H1 (cell line): ENCODE data around the gene NHP2. TPM values are rescaled to one million over a fixed set of nuclear protein-coding genes. Genes with fewer than 3 reads are reported as not detected.

Source experiments
- CHD1 ChIP-seq: IDR thresholded peaks from 2 replicates; pipeline ENCODE4 v1.6.1; 2012; ENCODE audit warnings: low read depth, low read length, improper control_type of control experiment
- CHD7 ChIP-seq: fragments of 300-600 bp; sonication (generic); IDR thresholded peaks from 2 replicates; pipeline ENCODE4 v1.7.1; 2012; ENCODE audit warnings: low read length, moderate library complexity, mild to moderate bottlenecking, inconsistent platforms; ENCODE audit not compliant: insufficient replicate concordance
- RFX5 ChIP-seq: IDR thresholded peaks from 2 replicates; pipeline ENCODE4 v1.6.1; 2011; ENCODE audit warnings: low read depth, low read length, improper control_type of control experiment, borderline replicate concordance
- SP1 ChIP-seq: IDR thresholded peaks from 2 replicates; pipeline ENCODE4 v1.6.1; 2011; ENCODE audit warnings: low read depth, low read length
- SP2 ChIP-seq: IDR thresholded peaks from 2 replicates; pipeline ENCODE4 v1.6.1; 2012; ENCODE audit warnings: mild to moderate bottlenecking, low read length, inconsistent platforms
- TAF1 ChIP-seq: IDR thresholded peaks from 2 replicates; pipeline ENCODE4 v1.6.1; 2011; ENCODE audit warnings: mild to moderate bottlenecking, low read depth, low read length
- TEAD4 ChIP-seq: IDR thresholded peaks from 2 replicates; pipeline ENCODE4 v1.6.1; 2012; ENCODE audit warnings: low read depth, low read length, inconsistent platforms, mixed read lengths
- polyA plus RNA-seq, 7 experiments: library from polyadenylated mRNA; depleted of rRNA in 3 of 7; stranded (reverse) in 5 of 7; unstranded in 2 of 7; fragments of >200 nt in 5 of 7; fragments of 200-250 nt in 2 of 7; gene quantifications; 1 replicate in 5 of 7; 2 replicates in 1 of 7; 4 replicates in 1 of 7; pipeline versions ENCODE4 v1.2.1 to v1.2.3, GENCODE V29; 2011 to 2013; ENCODE audit warnings: missing spikeins in 2 of 7, mixed read lengths in 2 of 7
- total RNA-seq: library from RNA; stranded (reverse); fragmentation: NEBNext Ultra II Directional; extraction: Animal tissue kit (Norgen Biotek cat#: 25700); gene quantifications from 2 replicates; pipeline ENCODE4 v1.2.1, GENCODE V29; 2021
- TF ChIP-seq, protein P1 (sequence below): IDR thresholded peaks from 2 replicates; pipeline ENCODE4 v1.6.1; 2011; ENCODE audit warnings: low read length, improper control_type of control experiment

The NHP2 gene
- total and polyA plus RNA-seq, 2 of the 8 experiments (the other 6 are each of a cell fraction or from before 2014, with no cell fraction given), result 241 to 263 TPM

DNA sequence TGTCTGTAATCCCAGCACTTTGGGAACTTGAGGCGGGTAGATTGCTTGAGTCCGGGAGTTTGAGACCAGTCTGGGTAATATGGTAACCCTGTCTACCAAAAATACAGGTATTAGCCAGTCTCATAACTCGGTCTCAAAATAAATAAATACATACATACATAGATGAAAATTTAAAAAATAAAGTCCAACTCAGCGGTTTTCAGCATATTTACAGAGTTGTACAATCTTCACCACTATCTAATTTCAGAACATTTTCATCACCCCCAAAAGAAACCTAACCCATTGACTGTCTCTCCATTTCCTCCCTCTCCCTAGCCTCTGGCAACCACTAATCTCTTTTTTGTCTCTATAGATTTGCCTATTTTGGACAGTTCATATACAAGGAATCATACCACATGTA, 12.1 kb downstream of the NHP2 start (continued):
- TF ChIP-seq, protein P1, sequence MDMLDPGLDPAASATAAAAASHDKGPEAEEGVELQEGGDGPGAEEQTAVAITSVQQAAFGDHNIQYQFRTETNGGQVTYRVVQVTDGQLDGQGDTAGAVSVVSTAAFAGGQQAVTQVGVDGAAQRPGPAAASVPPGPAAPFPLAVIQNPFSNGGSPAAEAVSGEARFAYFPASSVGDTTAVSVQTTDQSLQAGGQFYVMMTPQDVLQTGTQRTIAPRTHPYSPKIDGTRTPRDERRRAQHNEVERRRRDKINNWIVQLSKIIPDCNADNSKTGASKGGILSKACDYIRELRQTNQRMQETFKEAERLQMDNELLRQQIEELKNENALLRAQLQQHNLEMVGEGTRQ, result no peak
- no peak for TF ChIP-seq CHD1
- no peak for TF ChIP-seq TAF1
- TF ChIP-seq RFX5, result no peak
- TF ChIP-seq SP1, result no peak
- TF ChIP-seq TEAD4, result no peak
- TF ChIP-seq CHD7, result no peak
- TF ChIP-seq SP2, result no peak
- TF ChIP-seq, all 59 proteins: peak for 0
